Activated T-cell treated with anti-CD3 and anti-CD28 coated beads for 4 hours (primary cell): ENCODE data around the gene S100A14.
"Not testable (repeated sequence)": the region's sequence is repeated elsewhere in the genome, so short reads cannot be mapped to it uniquely, and the experiment has no call there.

ENCODE experiments used
- DNase-seq: peaks from one replicate; pipeline ENCODE4 v3.0.0-alpha.2; 2020

The S100A14 gene

DNA sequence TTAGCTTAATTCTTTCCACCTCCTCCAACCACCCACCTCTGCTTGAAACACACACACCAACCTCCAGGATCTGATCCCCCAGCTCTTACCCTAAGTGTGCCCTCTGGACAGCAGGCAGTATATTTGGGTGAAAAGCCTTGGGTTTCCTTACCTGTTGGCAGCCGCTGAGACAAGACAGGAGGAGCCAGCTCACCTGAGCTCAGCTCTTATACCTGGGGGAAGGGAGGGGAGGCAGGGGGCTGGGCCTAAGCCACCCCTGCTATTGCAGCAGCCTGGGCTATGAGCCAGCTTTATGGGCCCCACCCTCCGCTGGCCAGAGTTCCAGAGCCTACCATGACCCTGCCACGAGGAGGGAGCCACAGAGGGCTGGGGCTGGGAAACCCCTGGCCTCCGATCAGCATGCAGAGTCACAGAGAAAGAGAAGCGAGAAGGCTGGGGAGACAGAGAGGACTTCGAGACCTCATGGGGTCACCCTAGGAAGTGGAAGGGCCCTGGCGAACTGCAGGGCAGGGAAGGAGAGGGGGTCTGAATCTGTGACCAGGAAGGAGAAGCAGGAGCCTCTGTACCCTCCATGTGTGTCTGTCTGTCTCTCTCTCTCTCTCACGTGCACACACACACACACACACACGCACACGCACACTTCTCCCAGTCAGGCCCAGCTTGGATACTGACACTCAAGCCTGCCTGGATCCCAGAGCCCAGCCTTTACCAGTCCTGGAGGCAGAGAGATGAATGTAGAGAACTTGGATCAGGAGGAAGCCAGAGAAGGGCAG is at the start of gene S100A14:
S100A14 (minus strand) TSS at position 182 of the 773 bp plus-strand sequence. CDS start 467 bp downstream, outside the sequence.
- no peak for DNase-seq

DNA sequence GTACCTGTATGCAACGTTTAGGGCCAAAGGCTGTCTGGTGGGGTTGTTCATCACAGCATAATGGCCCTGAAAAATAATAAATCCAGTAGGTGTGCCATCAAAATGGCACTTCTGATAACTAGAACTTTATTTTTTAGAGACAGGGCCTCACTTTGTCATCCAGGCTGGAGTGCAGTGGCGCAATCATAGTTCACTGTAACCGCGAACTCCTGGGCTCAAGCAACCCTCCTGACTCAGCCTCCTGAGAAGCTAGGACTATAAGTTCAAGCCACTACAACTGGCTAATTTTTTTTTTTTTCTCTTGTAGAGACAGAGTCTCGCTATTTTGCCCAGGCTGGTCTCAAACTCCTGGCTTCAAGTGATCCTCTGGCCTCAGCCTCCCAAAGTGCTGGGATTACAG is 47.1 kb upstream of the S100A14 start:
- no peak for DNase-seq

DNA sequence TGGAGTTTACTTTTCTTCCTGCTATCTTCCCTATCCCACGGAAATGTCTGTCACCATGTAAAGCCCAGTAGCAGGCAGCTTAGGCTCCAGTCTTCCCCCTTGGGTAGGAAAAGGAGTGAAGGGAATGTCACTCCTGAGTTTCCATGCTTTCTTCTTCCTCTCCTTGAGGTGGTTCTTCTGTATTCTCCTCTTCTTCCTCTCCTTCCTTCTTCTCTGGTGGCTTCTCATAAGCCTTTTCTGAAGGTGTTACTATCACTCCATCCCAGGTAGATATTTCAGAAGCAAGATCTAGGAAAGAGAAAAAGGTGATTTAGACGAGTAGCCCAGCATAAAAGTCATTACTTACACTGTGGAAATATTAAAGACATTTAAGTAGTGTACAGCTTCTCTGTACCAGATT is 46.1 kb upstream of the S100A14 start:
- no peak for DNase-seq

DNA sequence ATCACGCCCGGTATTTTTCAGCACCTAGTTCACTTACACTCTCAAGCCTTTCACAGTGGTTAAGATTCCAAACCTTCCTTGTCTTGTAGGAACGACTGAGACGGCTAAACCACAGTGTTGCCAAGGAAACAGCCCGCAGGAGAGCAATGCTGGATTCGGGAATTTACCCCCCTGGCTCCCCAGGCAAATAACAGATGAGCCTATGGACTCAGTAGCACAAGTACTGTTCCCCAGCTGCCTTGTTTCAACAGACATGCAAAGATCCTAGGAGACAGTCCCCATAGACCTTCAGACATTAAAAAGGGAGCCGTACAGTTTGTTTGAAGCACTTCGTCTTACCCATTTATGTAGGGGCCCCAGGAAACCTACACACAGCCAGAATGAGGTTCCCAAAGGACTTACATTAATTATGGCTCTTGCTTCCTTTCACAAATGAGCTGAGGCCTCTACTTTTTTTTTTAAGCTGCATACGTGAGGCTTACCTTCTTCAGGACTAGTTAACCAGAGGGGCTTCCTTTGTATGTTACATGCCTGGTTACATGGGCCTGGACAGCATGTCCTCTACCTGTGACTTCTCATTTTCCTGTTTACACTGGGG is 45.1 kb upstream of the S100A14 start:
- DNase-seq = no peak

DNA sequence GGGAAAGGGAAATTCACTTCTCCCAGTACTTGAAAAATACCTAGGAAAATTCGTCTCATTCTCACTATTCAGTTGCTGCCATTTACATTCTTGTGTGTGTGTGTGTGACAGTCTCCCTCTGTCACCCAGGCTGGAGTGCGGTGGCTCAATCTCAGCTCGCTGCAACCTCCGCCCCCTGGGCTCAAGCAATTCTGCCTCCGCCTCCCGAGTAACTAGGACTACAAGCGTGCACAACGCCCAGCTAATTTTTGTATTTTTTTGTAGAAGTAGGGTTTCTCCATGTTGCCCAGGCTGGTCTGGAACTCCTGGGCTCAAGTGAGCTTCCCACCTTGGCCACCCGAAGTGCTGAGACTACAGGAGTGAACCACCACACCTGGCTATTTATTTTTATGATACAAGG is 43.5 kb upstream of the S100A14 start:
- DNase-seq = no peak

DNA sequence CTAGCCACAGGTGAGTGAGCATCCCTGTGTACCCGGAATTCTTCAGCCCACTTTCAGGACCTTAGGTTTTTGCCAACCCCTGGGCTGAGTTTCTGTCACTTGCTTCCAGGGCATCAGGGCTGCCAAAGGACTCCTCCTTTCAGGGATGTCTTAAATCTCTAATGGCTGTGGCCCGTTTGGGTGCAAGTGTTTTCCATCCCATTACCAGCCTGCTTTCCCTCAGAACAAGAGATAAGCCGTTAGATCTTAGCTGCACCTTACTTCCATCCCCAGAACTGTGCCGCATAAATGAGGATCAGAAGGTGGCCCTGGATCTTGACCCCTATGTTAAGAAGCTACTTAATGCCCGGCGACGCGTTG is 43.0 kb upstream of the S100A14 start:
- DNase-seq = no peak

DNA sequence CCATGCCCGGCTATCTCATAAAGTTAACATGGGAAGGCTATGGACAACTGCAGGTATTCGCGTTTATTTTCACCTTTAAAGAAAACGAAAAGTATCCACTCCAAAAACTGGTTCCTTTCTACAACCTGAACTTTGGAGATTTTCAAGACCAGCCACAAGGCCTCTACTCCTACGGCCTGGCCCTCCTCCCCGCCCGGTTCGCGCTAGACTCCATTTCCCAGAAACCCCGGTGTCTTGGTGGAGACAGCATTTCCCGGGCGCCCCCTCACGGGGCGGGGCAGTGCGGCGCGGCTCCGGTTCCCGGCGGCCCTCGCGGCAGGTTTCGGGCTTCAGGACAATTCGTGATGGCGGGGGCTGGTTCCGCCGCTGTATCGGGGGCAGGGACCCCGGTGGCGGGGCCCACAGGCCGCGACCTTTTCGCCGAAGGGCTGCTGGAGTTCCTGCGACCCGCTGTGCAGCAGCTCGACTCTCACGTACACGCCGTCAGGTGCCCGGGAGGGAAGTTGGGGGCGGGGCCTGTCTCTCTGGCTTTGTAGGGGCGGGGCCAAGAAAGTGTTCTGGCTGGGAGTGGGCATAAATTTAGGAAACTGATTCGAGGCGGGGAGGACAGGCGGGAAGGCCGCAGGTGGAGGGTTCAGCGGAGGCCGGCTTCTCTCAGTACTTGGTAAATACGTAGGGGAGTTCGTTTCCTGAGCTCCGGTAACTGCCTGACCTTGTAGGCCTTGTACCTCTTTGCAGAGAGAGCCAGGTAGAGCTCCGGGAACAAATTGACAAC is 42.5 kb upstream of the S100A14 start, which contains the start of gene SNAPIN:
SNAPIN (plus strand) TSS at position 304 of the 775 bp plus-strand sequence; CDS start at position 345, 41 bp downstream.
- DNase-seq = peak; percentile 87

DNA sequence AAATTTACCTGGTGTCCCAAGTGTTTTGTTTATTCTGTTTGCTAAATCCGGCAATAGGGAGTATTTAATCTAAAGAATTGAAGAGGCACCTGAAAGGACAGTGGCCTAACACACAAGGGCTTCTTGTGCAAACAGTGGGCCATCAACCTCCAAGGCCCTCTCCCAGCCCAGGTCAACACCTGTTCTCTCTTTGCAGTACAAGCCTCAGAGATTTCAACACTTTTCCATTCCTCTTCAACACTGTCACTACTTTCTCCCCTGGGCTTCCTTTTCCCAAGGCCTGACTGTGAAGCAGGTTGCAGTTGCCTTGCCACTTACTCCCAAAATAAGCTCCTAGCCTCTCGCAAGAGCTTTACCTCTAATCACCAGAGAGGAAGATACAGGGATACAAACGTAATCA is 39.2 kb upstream of the S100A14 start:
- DNase-seq = no peak

DNA sequence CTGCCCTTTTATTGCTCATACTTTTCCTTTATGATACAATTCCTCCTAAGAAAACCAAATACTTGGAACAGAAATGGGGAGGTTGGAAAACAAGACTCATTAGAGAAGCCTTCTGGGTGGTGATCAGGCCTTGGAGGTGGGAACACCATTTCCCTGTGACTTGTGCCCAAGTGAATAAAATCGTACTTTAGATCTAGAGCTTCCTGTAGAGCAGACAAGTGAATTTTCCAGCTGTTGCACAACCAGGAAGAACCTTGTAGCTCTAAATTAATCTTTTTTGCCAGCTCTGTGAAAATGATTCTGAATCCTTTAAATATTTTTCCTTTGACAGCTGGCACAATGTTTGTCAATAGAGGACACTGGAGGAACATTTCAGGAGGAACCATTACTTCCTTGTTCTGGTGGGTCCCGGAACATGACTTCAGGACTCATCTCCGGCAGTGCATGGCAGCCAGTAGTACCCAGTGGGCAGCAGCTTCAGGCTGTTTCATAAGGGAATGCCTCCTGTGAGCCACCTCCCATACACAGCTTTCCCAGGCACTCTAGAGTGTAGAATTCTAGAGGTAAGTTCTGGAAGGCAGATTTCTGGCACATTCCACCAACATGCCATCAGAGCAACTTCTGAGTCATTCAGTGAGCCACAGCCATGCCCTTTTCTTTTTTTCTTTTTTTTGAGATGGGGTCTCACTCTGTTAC is 36.8 kb upstream of the S100A14 start:
- no peak for DNase-seq

DNA sequence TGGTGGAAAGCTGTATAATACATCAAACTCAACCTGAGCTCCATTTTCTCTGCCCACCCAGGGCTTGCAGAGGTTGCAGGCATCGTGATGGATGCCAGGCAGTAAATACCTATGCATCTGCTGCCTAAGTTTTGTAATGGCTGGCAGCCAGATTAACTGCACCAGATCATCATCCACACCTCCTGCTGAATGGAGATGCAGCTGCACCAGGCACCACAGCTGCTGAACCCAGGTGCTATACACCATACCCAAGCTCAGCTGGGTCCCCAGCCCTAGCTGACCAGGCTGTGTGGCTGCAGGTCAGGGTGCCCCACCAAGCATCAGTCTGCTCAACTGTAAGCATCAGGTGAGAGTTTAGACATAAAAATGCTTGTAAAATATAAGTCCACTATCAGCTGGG is 35.6 kb upstream of the S100A14 start:
- DNase-seq = no peak

DNA sequence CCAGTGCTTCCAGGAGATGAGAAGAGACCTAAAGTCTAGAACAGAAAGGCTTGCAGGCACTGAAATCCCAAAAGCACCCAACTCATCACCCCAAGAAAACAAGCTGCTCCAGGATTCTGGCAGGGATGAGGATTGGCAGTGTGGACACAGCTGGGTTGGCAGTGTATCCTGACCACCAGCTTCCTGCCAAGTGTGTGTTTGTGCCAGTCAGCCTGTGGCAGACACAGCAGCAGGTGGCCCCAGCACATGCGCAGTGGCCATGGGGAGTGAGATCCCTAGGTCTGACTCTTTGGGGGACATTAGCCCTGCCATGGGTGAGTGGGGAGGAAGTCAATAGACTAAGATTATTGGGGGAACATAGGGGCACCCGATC is 33.7 kb upstream of the S100A14 start:
- no peak for DNase-seq

DNA sequence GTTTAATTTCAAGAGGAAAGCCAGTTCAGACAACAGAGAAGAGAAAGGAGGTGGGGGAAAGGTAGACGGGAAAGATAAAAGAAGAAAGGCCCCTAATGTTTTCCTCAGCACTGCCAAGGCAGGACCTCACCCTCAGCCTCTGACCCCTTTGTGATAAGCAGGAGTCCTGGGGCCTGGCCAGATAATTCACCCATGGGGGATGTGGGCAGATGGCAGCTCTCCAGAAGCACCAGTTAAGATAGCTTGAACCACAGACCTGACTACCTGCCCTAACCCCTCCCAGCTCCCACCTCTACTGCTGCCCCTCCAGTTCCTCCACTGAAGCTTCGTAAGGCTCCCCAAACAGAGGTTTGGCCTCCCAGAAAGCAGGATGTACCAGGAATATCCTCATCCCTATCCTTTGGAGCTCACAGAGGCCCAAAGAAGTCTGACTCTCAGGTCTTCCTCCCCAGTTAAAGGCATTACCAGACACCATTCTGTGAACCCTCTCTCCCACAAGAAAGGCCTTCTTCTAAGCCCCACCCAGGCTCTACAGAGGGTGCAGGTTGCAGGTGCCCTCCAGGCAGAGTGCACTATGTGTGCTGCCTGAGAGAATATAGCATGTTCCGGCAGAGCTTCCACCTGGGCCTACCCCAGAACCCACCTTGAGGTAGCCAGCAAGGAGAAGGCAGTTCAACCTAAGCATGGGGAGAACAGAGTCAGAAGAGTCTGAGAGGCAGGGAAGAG is 33.2 kb upstream of the S100A14 start:
- no peak for DNase-seq

DNA sequence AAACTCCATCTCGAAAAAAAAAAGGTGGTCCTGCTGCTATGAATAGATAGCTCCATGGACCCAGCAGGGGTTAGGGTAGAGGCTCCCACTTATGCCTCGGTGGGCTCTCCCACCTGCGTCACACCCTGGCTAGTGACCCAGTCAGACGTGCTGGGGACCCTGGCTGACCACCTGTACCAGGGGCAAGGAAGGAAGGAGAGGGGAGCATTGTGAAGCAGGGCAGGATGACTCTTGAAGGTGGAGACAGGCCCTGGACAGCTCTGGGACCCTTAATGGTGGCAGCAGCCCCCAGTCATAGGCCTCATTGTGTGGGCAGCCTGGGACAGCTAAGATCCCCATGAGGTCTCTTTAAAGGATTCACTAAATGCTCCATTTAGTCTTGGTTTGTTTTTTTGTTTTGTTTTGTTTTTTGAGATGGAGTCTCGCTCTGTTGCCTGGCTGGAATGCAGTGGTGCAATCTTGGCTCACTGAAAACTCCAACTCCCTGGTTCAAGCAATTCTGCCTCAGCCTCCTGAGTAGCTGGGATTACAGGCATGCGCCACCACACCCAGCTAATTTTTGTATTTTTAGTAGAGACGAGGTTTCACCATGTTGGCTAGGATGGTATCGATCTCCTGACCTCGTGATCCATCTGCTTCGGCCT is 32.0 kb upstream of the S100A14 start:
- no peak for DNase-seq

DNA sequence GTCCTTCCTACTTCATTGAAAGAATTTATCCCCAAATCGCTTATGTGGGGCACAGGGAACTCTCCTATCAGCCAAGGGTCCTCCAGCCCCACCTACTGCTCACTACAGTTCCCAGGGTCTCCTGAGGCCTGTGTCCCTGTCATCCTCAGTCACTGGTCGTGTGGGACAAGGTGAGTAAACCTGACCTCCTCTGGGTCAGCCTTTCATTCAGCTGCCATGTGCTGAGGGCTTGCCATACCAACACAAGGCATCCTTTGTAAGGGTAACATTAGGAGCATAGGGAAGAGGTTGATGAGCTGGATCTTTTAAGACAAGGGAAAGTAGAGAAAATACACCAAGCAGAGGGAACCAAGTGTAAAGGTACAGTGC is 31.2 kb upstream of the S100A14 start:
- no peak for DNase-seq

DNA sequence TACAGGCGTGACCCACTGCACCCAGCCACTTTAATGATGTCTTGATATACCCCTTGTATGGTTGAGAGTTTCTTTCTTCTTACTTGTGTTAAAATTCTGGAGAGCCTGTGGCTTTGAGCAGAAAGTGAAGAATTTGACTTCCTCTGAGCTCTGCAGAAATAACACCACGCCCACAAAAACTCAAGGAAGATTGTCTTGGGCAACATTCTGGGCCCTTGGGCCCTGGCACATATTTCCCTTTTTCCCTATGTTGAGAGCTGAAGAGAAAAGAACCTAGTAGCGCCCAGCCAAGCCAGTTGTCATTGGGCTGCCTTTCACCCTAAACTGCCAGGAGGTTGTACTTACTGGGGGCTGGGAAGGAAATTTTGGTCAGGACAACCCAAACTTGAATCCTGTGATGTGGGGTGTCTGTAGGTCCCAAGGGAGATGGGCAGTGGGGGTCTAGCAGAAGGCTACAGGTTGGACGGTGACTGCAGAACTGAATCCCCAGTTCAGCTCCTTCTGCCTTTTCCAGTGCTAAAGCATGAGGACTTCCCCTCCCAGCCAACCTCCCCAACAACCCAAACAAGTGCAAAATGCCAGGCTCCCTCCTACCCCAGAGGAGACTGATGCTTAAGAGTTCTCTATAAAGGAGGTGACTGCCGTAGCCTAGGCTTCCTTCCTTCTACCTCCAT is 30.7 kb upstream of the S100A14 start:
- no peak for DNase-seq

DNA sequence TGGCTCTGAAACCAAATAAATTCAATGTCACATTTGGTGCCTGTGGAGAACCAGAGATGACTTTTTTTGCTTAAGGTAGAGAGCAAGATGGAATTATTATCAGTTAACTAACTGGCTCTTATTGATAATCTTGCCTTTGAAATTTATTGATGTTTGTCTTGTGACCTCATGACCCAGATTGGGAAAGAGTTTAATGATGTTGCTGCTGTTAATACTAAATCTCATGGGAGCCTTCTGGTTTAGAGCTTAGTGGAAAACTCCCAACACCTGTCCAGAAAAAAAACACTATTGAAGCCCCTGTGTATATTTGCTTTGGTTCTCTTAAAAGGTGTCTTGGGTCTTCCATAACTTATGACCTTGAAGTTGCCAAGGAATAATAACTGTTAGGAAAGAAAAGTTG is 27.7 kb upstream of the S100A14 start:
- no peak for DNase-seq

DNA sequence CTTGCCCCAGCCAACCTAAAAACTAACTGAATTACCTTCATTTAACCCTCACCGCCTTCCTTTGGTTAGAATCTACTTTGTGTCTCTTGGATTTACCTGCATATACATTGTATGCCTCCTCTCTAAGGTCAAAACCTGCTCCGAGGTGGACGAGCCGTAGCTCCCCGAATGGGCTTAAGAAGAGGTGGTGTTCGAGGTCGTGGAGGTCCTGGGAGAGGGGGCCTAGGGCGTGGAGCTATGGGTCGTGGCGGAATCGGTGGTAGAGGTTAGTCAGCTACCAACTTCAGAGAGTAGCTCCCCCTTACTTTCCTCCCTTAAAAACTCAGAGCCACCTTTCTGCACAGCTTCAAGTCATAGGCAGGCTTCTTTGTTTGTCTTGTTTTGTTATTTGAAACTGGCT is 27.0 kb upstream of the S100A14 start:
- DNase-seq = no peak

DNA sequence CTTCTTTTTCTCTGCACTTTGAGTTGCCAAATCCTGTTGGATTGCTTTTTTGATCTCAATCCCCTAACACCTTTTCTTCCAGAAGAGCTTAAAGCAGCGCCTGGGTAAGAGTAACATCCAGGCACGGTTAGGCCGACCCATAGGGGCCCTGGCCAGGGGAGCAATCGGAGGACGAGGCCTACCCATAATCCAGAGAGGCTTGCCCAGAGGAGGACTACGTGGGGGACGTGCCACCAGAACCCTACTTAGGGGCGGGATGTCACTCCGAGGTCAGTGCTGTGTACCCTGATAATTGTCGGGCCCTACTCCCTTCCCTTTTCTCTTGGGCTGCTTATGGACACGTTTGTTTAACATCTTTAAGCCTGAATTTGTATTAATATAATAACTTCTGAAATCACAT is 26.0 kb upstream of the S100A14 start:
- no peak for DNase-seq

DNA sequence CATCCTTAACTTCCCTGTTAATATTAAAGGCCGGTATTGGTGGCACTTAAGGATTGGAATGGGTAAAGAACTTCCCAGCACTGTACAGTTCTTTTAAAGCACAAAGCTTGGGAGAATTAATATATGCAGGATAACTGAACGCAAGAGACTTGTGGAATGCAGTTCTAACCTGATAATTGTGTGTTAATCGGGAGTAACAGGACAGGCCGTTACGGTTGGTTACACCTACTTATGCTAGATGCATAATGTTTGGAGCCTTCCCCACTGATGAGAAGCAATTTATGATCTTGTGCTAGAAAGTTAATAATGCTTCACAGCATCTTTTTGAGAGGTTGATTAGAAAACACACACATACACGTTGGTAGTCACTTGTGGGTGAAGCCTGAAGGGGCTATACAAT is 24.7 kb upstream of the S100A14 start:
- DNase-seq = no peak

DNA sequence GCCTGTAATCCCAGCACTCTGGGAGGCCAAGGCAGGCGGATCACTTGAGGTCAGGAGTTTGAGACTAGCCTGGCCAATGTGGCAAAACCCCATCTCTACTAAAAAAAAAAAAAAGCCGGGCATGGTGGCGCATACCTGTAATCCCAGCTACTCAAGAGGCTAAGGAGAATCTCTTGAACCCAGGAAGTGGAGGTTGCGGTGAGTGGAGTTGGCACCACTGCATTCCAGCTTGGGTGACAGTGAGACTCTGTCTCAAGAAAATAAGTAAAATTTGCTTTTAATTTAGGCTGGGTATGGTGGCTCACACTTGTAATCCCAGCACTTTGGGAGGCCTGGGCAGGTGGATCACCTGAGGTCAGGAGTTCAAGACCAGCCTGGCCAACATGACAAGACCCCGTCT is 24.1 kb upstream of the S100A14 start:
- DNase-seq = not testable (repeated sequence)

DNA sequence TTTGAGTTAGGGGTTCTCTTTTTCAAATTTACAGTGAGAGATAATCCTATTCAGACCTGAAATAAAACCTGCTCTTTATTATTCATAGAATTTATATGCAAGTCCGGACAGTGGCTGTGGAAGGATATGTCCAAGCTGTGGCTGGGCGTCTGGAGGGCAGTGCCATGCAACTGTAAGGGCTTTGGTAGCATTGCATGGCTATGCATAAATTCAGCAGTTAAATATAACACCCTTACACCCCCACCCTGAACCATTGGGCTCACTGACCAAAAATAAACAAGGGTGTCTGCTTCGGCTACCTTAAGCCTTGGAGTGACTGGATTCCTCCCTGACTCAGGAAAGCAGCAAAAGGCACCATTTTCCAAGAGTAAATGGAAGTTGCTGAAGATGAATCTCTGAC is 23.2 kb upstream of the S100A14 start:
- DNase-seq = no peak

DNA sequence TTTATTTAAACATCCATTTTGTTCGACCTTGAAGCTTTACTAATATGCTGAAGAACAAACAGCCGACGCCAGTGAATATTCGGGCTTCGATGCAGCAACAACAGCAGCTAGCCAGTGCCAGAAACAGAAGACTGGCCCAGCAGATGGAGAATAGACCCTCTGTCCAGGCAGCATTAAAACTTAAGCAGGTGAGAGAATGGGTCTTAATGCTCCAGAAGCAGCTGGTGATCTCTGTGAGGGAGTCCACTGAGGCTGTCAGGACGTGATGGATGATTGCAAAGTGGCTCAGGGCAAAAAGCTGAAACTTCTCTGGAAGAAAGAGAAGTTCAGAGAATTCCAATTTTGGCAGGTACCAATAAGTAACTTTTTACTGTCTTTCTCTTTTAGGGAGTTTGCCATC is 22.1 kb upstream of the S100A14 start:
- DNase-seq = no peak
